K562 (cell line): ENCODE results near the gene RHCG. TPM values are rescaled to one million over a fixed set of nuclear protein-coding genes. Genes with fewer than 3 reads are reported as not detected.

Experiments
- ATAC-seq: fragments of 200-7000 bp; cut with Tn5 transposase; 3 replicates; pipeline ENCODE4 v1.9.1; 2020; ENCODE audit warnings: moderate library complexity
- BruUV-seq: library from RNA; stranded (reverse); fragments of 400-500 nt; replicated peaks from 2 replicates; lab custom pipeline; 2021; lab: Mats Ljungman, UMichigan
- CTCF ChIA-PET: fragments of 300-600 bp; formaldehyde crosslinking; extraction: SDS; loops from one replicate; lab custom pipeline; 2021; ENCODE audit warnings: low intra/inter-chr PET ratio; lab: Yijun Ruan, JAX
- POLR2A ChIA-PET: fragments of 300-600, 350-650 bp; sonication (Branson Sonifier 250); formaldehyde crosslinking; extraction: SDS; loops from one replicate; lab custom pipeline; 2021; ENCODE audit warnings: antibody characterized with exemption, inconsistent platforms; lab: Yijun Ruan, JAX
- DNase-seq, 4 experiments: peaks; one replicate each; pipeline versions ENCODE4 v3.0.0 to v3.0.0-alpha.2; 2011 to 2018; ENCODE audit warnings: low spot score in 3 of 4, mixed read lengths in 3 of 4; ENCODE audit errors: extremely low read depth in 1 of 4
- FAIRE-seq: peaks from 2 replicates; lab custom pipeline; 2011; peaks lifted over from hg19 to GRCh38; lab: Jason Lieb, UNC
- H2AFZ ChIP-seq: 2 replicates; pipeline ENCODE4 v1.6.0; 2011; ENCODE audit warnings: low read depth, low read length, control low read depth, inconsistent platforms
- H3K27ac ChIP-seq: fragments of 200-600 bp; 3 replicates; pipeline ENCODE4 v1.8.0; 2011; ENCODE audit warnings: low read depth, mild to moderate bottlenecking, control low read depth, inconsistent platforms, low read length, moderate library complexity, mixed read lengths; ENCODE audit errors: extremely low read depth
- H3K27me3 ChIP-seq, 2 experiments: fragments of 300-600 bp in 1 of 2; 2 replicates in 1 of 2; 3 replicates in 1 of 2; pipeline versions ENCODE4 v1.6.0 to v1.8.0; 2011; ENCODE audit warnings: inconsistent platforms in 2 of 2, low read length in 2 of 2, mild to moderate bottlenecking in 1 of 2, mixed read lengths in 1 of 2, moderate library complexity in 1 of 2; ENCODE audit not compliant: control insufficient read depth in 2 of 2, insufficient read depth in 2 of 2
- H3K36me3 ChIP-seq: fragments of 300-600 bp; 3 replicates; pipeline ENCODE4 v1.8.0; 2011; ENCODE audit warnings: mild to moderate bottlenecking, low read length, inconsistent platforms; ENCODE audit not compliant: control insufficient read depth, insufficient read depth
- H3K4me1 ChIP-seq, 2 experiments: fragments of 200-600 bp in 1 of 2; replicated peaks in 1 of 2; 2 replicates in 1 of 2; 3 replicates in 1 of 2; pipeline versions ENCODE4 v1.5.1 to v1.8.0; 2011; ENCODE audit warnings: inconsistent platforms in 2 of 2, low read length in 2 of 2, mild to moderate bottlenecking in 1 of 2, mixed read lengths in 1 of 2, moderate library complexity in 1 of 2; ENCODE audit not compliant: control insufficient read depth in 2 of 2, insufficient read depth in 2 of 2
- H3K4me2 ChIP-seq: 2 replicates; pipeline ENCODE4 v1.6.1; 2011; ENCODE audit warnings: low read length, control low read depth, inconsistent platforms, mixed read lengths; ENCODE audit not compliant: insufficient read depth
- H3K4me3 ChIP-seq: fragments of 200-600 bp; sonication (generic), shearing (Covaris generic); 2 replicates; pipeline ENCODE4 v1.5.1; 2016; ENCODE audit warnings: control low read depth, inconsistent platforms
- H3K79me2 ChIP-seq: fragments of 200-600 bp; 3 replicates; pipeline ENCODE4 v1.8.0; 2011; ENCODE audit warnings: low read length, inconsistent platforms; ENCODE audit not compliant: control insufficient read depth, insufficient read depth
- H3K9ac ChIP-seq, 2 experiments: 2 replicates each; pipeline versions ENCODE4 v1.6.0 to v1.6.1; 2011; ENCODE audit warnings: low read depth in 2 of 2, low read length in 2 of 2, control low read depth in 1 of 2, inconsistent platforms in 1 of 2, mild to moderate bottlenecking in 1 of 2, mixed read lengths in 1 of 2; ENCODE audit not compliant: insufficient read depth in 1 of 2
- H3K9me1 ChIP-seq: one replicate; pipeline ENCODE4 v1.6.0; 2011; ENCODE audit warnings: inconsistent platforms, mild to moderate bottlenecking, low read length, moderate library complexity; ENCODE audit not compliant: control insufficient read depth, insufficient read depth
- H3K9me3 ChIP-seq: replicated peaks from 2 replicates; pipeline ENCODE4 v1.5.1; 2011; ENCODE audit warnings: low read depth, low read length, inconsistent platforms; ENCODE audit not compliant: control insufficient read depth, insufficient read depth
- H4K20me1 ChIP-seq: replicated peaks from 2 replicates; pipeline ENCODE4 v1.6.1; 2011; ENCODE audit warnings: low read length, inconsistent platforms, mixed read lengths; ENCODE audit not compliant: control insufficient read depth, insufficient read depth
- AFF4 ChIP-seq: sonication (generic); formaldehyde crosslinking; IDR thresholded peaks from 2 replicates; pipeline ENCODE4 v1.8.0; 2023; ENCODE audit warnings: mild to moderate bottlenecking, missing genetic modification reagents
- CBX2 ChIP-seq: fragments of 200-600 bp; sonication (generic); IDR thresholded peaks from one replicate; pipeline ENCODE4 v1.6.1; 2012; ENCODE audit warnings: mild to moderate bottlenecking, low read length, inconsistent platforms; ENCODE audit not compliant: insufficient read depth, poor library complexity, severe bottlenecking
- IRF9 ChIP-seq: fragments of 450-650 bp; IDR thresholded peaks from 2 replicates; pipeline ENCODE4 v1.6.1; 2016; ENCODE audit warnings: missing biosample characterization, missing genetic modification characterization
- KLF13 ChIP-seq: fragments of 450-650 bp; IDR thresholded peaks from 2 replicates; pipeline ENCODE4 v1.6.1; 2016; ENCODE audit warnings: missing genetic modification characterization, low read depth, mild to moderate bottlenecking, missing compliant biosample characterization, moderate library complexity, borderline replicate concordance
- SRF ChIP-seq, 2 experiments: fragments of 250-450, 450-650 bp in 1 of 2; sonication (Bioruptor Pico) in 1 of 2; sonication (generic) in 1 of 2; formaldehyde crosslinking; IDR thresholded peaks; 2 replicates each; pipeline versions ENCODE4 v1.5.0 to v1.5.1; 2020 to 2022; ENCODE audit warnings: mild to moderate bottlenecking in 1 of 2, missing genetic modification reagents in 1 of 2
- YY1 ChIP-seq, 3 experiments: IDR thresholded peaks; 2 replicates each; pipeline ENCODE4 v1.6.1; 2011; ENCODE audit warnings: low read length in 2 of 3, mild to moderate bottlenecking in 2 of 3, moderate library complexity in 2 of 3, borderline replicate concordance in 1 of 3, control low read depth in 1 of 3, low read depth in 1 of 3; ENCODE audit not compliant: insufficient read depth in 3 of 3, insufficient replicate concordance in 2 of 3, control insufficient read depth in 1 of 3, insufficient read length in 1 of 3; ENCODE audit errors: extremely low read depth in 1 of 3
- WGBS: fragments of 100-300 bp; shearing (Covaris generic); methylation state at CpG from one replicate; pipeline ENCODE4 v1.1.6; 2016; ENCODE audit warnings: low coverage, mixed read lengths; ENCODE audit not compliant: insufficient coverage; ENCODE audit errors: missing lambda C conversion rate; 5-methylcytosine and 5-hydroxymethylcytosine counted together
- in situ Hi-C: fragments of 300-500 bp; cut with MboI; formaldehyde crosslinking; loops from 4 replicates; pipeline ENCODE4 v1.15.0; 2018; ENCODE audit warnings: inconsistent platforms, mixed read lengths
- intact Hi-C: fragments of 100-400 bp; cut with micrococcal nuclease; formaldehyde crosslinking; loops from 2 replicates; pipeline ENCODE4 v1.14.2; 2022
- polyA plus RNA-seq, 8 experiments: library from polyadenylated mRNA; depleted of rRNA in 4 of 8; stranded (reverse) in 5 of 8; unstranded in 3 of 8; fragments of >200 nt; fragmentation: Nextera tagmentation in 2 of 8; fragmentation: Illumina TruSeq in 1 of 8; extraction: Ambion mirVana in 2 of 8; extraction: Trizol in 1 of 8; gene quantifications; 2 replicates each; pipeline versions ENCODE4 v1.2.1 to v1.2.3, GENCODE V29; 2011 to 2014; ENCODE audit warnings: inconsistent platforms in 1 of 8, missing spikeins in 1 of 8
- total RNA-seq, 7 experiments: library from RNA; depleted of rRNA in 6 of 7; stranded (reverse); fragments of >200 nt in 6 of 7; fragmentation: Illumina TruSeq in 2 of 7; extraction: Trizol in 2 of 7; gene quantifications; 2 replicates each; pipeline versions ENCODE4 v1.2.1 to v1.2.3, GENCODE V29; 2011 to 2021; ENCODE audit warnings: low replicate concordance in 1 of 7

Gene RHCG
- total and polyA plus RNA-seq, 9 of the 15 experiments (the other 6 are each of a cell fraction or from before 2014, with no cell fraction given): not detected

GRCh38 chr15:89455535-89455934 is 40.8 kb downstream of the RHCG start:
- no peak for FAIRE-seq
- ChIA-PET CTCF (no interaction called here), POLR2A (interaction anchor here (1.2 kb wide), 1 partner anchor 20 kb away, joined by 3 read pairs; no protein-coding TSS in a partner anchor)
- BruUV-seq: no TSS peak
- intact Hi-C loops (no loop called here), in situ Hi-C loops (no loop called here)
- ATAC-seq: no peak
- WGBS: 0% methylated on average over 1 of the region's 1 CpG
- H3K4me2 ChIP-seq: no peak overlapping the region
- DNase-seq: no peak
- no peak overlapping the region for H3K27ac ChIP-seq
- H4K20me1 ChIP-seq: no peaks in the 10 kb centered on the region; the same call in 1 of the 2 replicates
- H2AFZ ChIP-seq: no peak overlapping the region
- no peaks in the 10 kb centered on the region for H3K36me3 ChIP-seq
- no peaks in the 10 kb centered on the region for H3K9me3 ChIP-seq
- peaks cover 0 to 1% of the 10 kb centered on the region in 2 experiments; a peak in 4 of 5 replicates for H3K27me3 ChIP-seq
- H3K9me1 ChIP-seq: no peaks in the 10 kb centered on the region
- no peak overlapping the region for H3K4me3 ChIP-seq
- H3K4me1 ChIP-seq: no peaks in the 10 kb centered on the region
- H3K79me2 ChIP-seq: no peaks in the 10 kb centered on the region
- H3K9ac ChIP-seq: no peak overlapping the region
- TF ChIP-seq IRF9 (tag): no peak
- TF ChIP-seq SRF (CRISPR knock-in tag; IDR thresholded peaks at IDR 0.05): no peak
- no peak for TF ChIP-seq CBX2
- no peak for TF ChIP-seq YY1 (IDR thresholded peaks at IDR 0.05; ENCODE audit: borderline replicate concordance in 1 of 3, control insufficient read depth in 1 of 3, extremely low read depth in 1 of 3, insufficient read depth in 3 of 3, insufficient read length in 1 of 3, insufficient replicate concordance in 2 of 3, low read depth in 1 of 3, low read length in 2 of 3)
- TF ChIP-seq AFF4 (CRISPR knock-in tag): no peak
- TF ChIP-seq KLF13 (tag): no peak
